Uterus (tissue), 4 donors: ENCODE results near the gene KCTD11. TPM values are rescaled to one million over a fixed set of nuclear protein-coding genes. Genes with fewer than 3 reads are reported as not detected.
"Not testable (repeated sequence)": the region's sequence is repeated elsewhere in the genome, so short reads cannot be mapped to it uniquely, and the experiment has no call there.

Source experiments
- DNase-seq, 2 donors: peaks; one replicate each; pipeline ENCODE4 v3.0.0-alpha.2; 2019 to 2020
- H3K27ac ChIP-seq, 2 donors: fragments of 200-600 bp; sonication (generic); 1 replicate in 1 of 2; 2 replicates in 1 of 2; pipeline ENCODE4 v1.5.1; 2016 to 2018
- H3K27me3 ChIP-seq, 2 donors: fragments of 200-600 bp; sonication (generic); one replicate each; pipeline ENCODE4 v1.5.1; 2018 to 2019; ENCODE audit warnings: control low read depth in 1 of 2
- H3K36me3 ChIP-seq, 2 donors: fragments of 200-600 bp; sonication (generic); one replicate each; pipeline ENCODE4 v1.5.1; 2019; ENCODE audit warnings: control low read depth in 1 of 2
- H3K4me1 ChIP-seq, 2 donors: fragments of 200-600 bp; sonication (generic); one replicate each; pipeline ENCODE4 v1.5.1; 2018 to 2019; ENCODE audit warnings: control low read depth in 1 of 2
- H3K4me3 ChIP-seq, 2 donors: fragments of 200-600 bp; sonication (generic); 1 replicate in 1 of 2; 2 replicates in 1 of 2; pipeline ENCODE4 v1.5.1; 2018 to 2019; ENCODE audit warnings: mild to moderate bottlenecking in 1 of 2
- H3K9me3 ChIP-seq, 2 donors: fragments of 200-600 bp; sonication (generic); one replicate each; pipeline ENCODE4 v1.5.1; 2019; ENCODE audit warnings: control low read depth in 1 of 2
- CTCF ChIP-seq, 4 experiments: fragments of 200-600 bp in 2 of 4; fragments of 450-650 bp in 2 of 4; sonication (generic) in 2 of 4; IDR thresholded peaks; one replicate each; pipeline ENCODE4 v1.5.1; 2016 to 2019; ENCODE audit warnings: antibody characterized with exemption in 4 of 4, mild to moderate bottlenecking in 2 of 4, moderate library complexity in 1 of 4
- POLR2A ChIP-seq, 2 donors: fragments of 450-650 bp; IDR thresholded peaks; one replicate each; pipeline ENCODE4 v1.6.1; 2016; ENCODE audit warnings: antibody characterized with exemption in 2 of 2, mild to moderate bottlenecking in 1 of 2, moderate library complexity in 1 of 2
- intact Hi-C: fragments of 100-400 bp; cut with DNase I; formaldehyde crosslinking; loops from one replicate; pipeline ENCODE4 v1.15.1; 2023; ENCODE audit warnings: low total_unique reads
- total RNA-seq, 4 donors: library from RNA; depleted of rRNA in 3 of 4; stranded (reverse); fragments of >200 nt in 3 of 4; gene quantifications; one replicate each; pipeline versions ENCODE4 v1.1.0 to v1.2.4, GENCODE V29; 2014 to 2023
- donor health status: DM: yes; HTN: yes; CAD: no.

The KCTD11 gene
- total RNA-seq, 4 donors from 2014 or later, result 2.6 to 14.7 (median 7.2) TPM

- DNase-seq, result no peak
- TF ChIP-seq CTCF (IDR thresholded peaks at IDR 0.05) (no peak), POLR2A (IDR thresholded peaks at IDR 0.05) (no peak)
- Histone ChIP-seq H3K36me3 (no peaks in the 10 kb centered on the region), H3K4me3 (peak overlapping the region; percentile 57 to 65), H3K27me3 (no peaks in the 10 kb centered on the region), H3K9me3 (no peaks in the 10 kb centered on the region), H3K27ac (peak overlapping the region; percentile 88 to 95), H3K4me1 (no peaks in the 10 kb centered on the region)
- intact Hi-C loops, result no loop called here
Observed at GRCh38 chr17:7330638-7331015, 21.3 kb upstream of the KCTD11 start.

DNA sequence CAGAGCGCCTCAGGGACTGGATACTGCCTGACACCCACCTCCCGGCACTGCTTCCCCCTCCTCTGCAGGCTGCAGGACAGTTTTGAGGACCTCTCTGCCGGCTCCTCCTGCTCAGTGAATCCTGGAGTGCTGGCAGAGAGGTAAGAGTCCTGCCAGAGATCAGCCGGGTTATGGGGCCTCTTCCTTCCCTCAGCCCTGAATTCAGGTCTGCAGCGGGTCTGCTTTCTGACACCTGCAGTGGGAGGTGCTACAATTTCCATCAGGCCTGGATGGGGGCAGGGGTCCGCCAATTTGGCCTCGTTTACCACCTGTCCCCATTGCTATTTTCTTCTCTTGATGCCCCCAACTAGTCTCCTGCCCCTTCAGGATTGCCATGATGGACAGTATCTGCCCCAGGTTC is 19.9 kb upstream of the KCTD11 start:
- no peaks in the 10 kb centered on the region for H3K27me3 ChIP-seq

GRCh38 chr17:7332600-7333069 is 19.3 kb upstream of the KCTD11 start:
- H3K4me3 ChIP-seq, intact Hi-C loops, H3K36me3 ChIP-seq, H3K9me3 ChIP-seq, H3K27me3 ChIP-seq, H3K4me1 ChIP-seq: not testable (repeated sequence)
- DNase-seq, result peak in 1 of 2 donors; percentile 26
- peak overlapping the region; percentile 9 to 34 for H3K27ac ChIP-seq

More for the DNA sequence above, 19.9 kb upstream of the KCTD11 start:
- H3K9me3 ChIP-seq, result no peaks in the 10 kb centered on the region
- H3K36me3 ChIP-seq, result no peaks in the 10 kb centered on the region
- TF ChIP-seq CTCF (IDR thresholded peaks at IDR 0.05), result no peak
- no peak for TF ChIP-seq POLR2A (IDR thresholded peaks at IDR 0.05)
- H3K4me1 ChIP-seq, result no peaks in the 10 kb centered on the region
- DNase-seq, result no peak
- intact Hi-C loops, result no loop called here
- H3K4me3 ChIP-seq, result no peak overlapping the region
- peak overlapping the region; percentile 9 to 34 for H3K27ac ChIP-seq

GRCh38 chr17:7334938-7335538 is 16.9 kb upstream of the KCTD11 start:
- Histone ChIP-seq H3K27me3 (no peaks in the 10 kb centered on the region), H3K9me3 (no peaks in the 10 kb centered on the region)

DNA sequence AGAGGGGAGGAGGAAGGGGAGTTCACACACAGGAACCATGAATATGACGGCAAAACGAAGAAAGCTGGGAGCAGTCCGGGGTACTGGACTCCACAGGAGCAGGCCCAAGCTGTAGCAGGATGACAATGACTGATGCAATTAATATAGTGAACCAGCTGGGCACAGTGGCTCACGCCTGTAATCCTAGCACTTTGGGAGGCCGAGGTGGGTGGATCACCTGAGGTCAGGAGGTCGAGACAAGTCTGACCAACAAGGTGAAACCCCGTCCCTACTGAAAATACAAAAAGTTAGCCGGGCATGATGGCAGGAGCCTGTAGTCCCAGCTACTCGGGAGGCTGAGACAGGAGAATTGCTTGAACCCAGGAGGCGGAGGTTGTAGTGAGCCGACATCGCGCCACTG is 16.2 kb upstream of the KCTD11 start:
- DNase-seq, H3K4me1 ChIP-seq, intact Hi-C loops, H3K36me3 ChIP-seq, H3K27ac ChIP-seq, H3K27me3 ChIP-seq, H3K4me3 ChIP-seq, H3K9me3 ChIP-seq: not testable (repeated sequence)

More at GRCh38 chr17:7334938-7335538, 16.9 kb upstream of the KCTD11 start:
- TF ChIP-seq POLR2A (IDR thresholded peaks at IDR 0.05) (no peak), CTCF (IDR thresholded peaks at IDR 0.05) (no peak)
- peak in 1 of 2 donors; percentile 13 for DNase-seq
- Histone ChIP-seq H3K4me3 (no peak overlapping the region), H3K4me1 (no peaks in the 10 kb centered on the region), H3K36me3 (no peaks in the 10 kb centered on the region), H3K27ac (no peak overlapping the region)
- intact Hi-C loops, result no loop called here

GRCh38 chr17:7336240-7337175 is 15.5 kb upstream of the KCTD11 start, which contains the start of gene ACAP1:
TSS of gene ACAP1 (plus strand) at chr17:7336529. CDS start at chr17:7336735, 206 bp downstream.
- intact Hi-C loops, result no loop called here
- Histone ChIP-seq H3K4me3 (no peak within 1 kb of the TSS), H3K4me1 (no peaks in the 10 kb centered on the region), H3K9me3 (no peaks in the 10 kb centered on the region), H3K27ac (no peak within 1 kb of the TSS), H3K36me3 (no peaks in the 10 kb centered on the region), H3K27me3 (no peaks in the 10 kb centered on the region)
- TF ChIP-seq CTCF (IDR thresholded peaks at IDR 0.05), result no peak
- TF ChIP-seq POLR2A (IDR thresholded peaks at IDR 0.05), result no peak
- no peak for DNase-seq

DNA sequence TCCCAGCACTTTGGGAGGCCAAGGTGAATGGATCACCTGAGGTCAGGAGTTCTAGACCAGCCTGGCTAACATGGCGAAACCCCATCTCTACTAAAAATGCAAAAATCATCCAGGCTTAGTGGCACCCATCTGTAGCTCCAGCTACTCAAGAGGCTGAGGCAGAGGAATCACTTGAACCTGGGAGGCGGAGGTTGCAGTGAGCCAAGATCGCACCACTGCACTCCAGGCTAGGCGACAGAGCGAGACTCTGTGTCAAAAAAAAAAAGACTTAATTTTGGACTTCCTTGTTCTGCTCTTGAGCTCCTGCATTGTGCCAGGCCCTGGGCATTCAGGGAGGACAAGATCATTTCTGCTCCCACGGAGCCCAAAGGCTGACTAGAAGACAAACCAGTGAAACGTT is 14.4 kb upstream of the KCTD11 start:
- H3K4me3 ChIP-seq, H3K27me3 ChIP-seq, H3K9me3 ChIP-seq, intact Hi-C loops, H3K36me3 ChIP-seq, DNase-seq, H3K4me1 ChIP-seq, H3K27ac ChIP-seq: not testable (repeated sequence)
